BE2C (cell line): ENCODE data around the gene AKR1C8.
"Not testable (repeated sequence)": the region's sequence is repeated elsewhere in the genome, so short reads cannot be mapped to it uniquely, and the experiment has no call there.

Experiments
- DNase-seq: peaks from one replicate; pipeline ENCODE4 v3.0.0-alpha.2; 2020
- H3K27me3 ChIP-seq: fragments of 250-450 bp; sonication (Bioruptor Pico); 2 replicates; pipeline ENCODE4 v1.5.1; 2020; ENCODE audit warnings: mild to moderate bottlenecking
- H3K36me3 ChIP-seq: fragments of 250-450 bp; sonication (Bioruptor Pico); 2 replicates; pipeline ENCODE4 v1.5.1; 2020; ENCODE audit warnings: mild to moderate bottlenecking
- H3K4me1 ChIP-seq: fragments of 250-450 bp; sonication (Bioruptor Pico); 2 replicates; pipeline ENCODE4 v1.5.1; 2020
- H3K4me3 ChIP-seq: 2 replicates; pipeline ENCODE4 v1.5.1; 2011; ENCODE audit warnings: low read depth, low read length
- H3K9me3 ChIP-seq: fragments of 250-450 bp; sonication (Bioruptor Pico); 2 replicates; pipeline ENCODE4 v1.5.1; 2020
- CTCF ChIP-seq: IDR thresholded peaks from 2 replicates; pipeline ENCODE4 v1.5.1; 2012; ENCODE audit warnings: mild to moderate bottlenecking, low read depth, low read length

Gene AKR1C8

GRCh38 chr10:5146920-5147254 lies 38.1 kb downstream of the AKR1C8 start:
- H3K4me1 ChIP-seq, result no peaks in the 10 kb centered on the region
- TF ChIP-seq CTCF, result no peak
- no peaks in the 10 kb centered on the region for H3K36me3 ChIP-seq
- no peaks in the 10 kb centered on the region for H3K9me3 ChIP-seq
- H3K4me3 ChIP-seq, result no peak overlapping the region
- H3K27me3 ChIP-seq, result no peaks in the 10 kb centered on the region
- DNase-seq, result no peak

GRCh38 chr10:5143137-5143536 lies 41.8 kb downstream of the AKR1C8 start:
- Histone ChIP-seq H3K27me3 (no peaks in the 10 kb centered on the region), H3K4me3 (no peak overlapping the region), H3K4me1 (no peaks in the 10 kb centered on the region), H3K36me3 (no peaks in the 10 kb centered on the region), H3K9me3 (no peaks in the 10 kb centered on the region)
- TF ChIP-seq CTCF, result no peak
- no peak for DNase-seq

GRCh38 chr10:5142199-5142598 lies 42.8 kb downstream of the AKR1C8 start:
- no peaks in the 10 kb centered on the region for H3K4me1 ChIP-seq
- H3K27me3 ChIP-seq, result no peaks in the 10 kb centered on the region
- no peak for TF ChIP-seq CTCF
- no peaks in the 10 kb centered on the region for H3K36me3 ChIP-seq
- no peak overlapping the region for H3K4me3 ChIP-seq
- no peak for DNase-seq
- H3K9me3 ChIP-seq, result no peaks in the 10 kb centered on the region

- not testable (repeated sequence) for H3K4me3 ChIP-seq, DNase-seq
These were observed 47.3 kb downstream of the AKR1C8 start for GRCh38 chr10:5137699-5138098.

GRCh38 chr10:5136468-5137087 lies 48.4 kb downstream of the AKR1C8 start:
- Histone ChIP-seq H3K36me3 (no peaks in the 10 kb centered on the region), H3K9me3 (no peaks in the 10 kb centered on the region), H3K4me3 (no peak overlapping the region), H3K4me1 (no peaks in the 10 kb centered on the region), H3K27me3 (no peaks in the 10 kb centered on the region)
- no peak for TF ChIP-seq CTCF
- no peak for DNase-seq

More at GRCh38 chr10:5137699-5138098, 47.3 kb downstream of the AKR1C8 start:
- H3K27me3 ChIP-seq, H3K36me3 ChIP-seq, H3K4me1 ChIP-seq, H3K9me3 ChIP-seq: not testable (repeated sequence)

- TF ChIP-seq CTCF, result no peak
- H3K27me3 ChIP-seq, result no peaks in the 10 kb centered on the region
- no peaks in the 10 kb centered on the region for H3K36me3 ChIP-seq
- no peaks in the 10 kb centered on the region for H3K9me3 ChIP-seq
- no peak overlapping the region for H3K4me3 ChIP-seq
- no peaks in the 10 kb centered on the region for H3K4me1 ChIP-seq
- DNase-seq, result no peak
These were observed 49.4 kb downstream of the AKR1C8 start for GRCh38 chr10:5135581-5135980.
